T follicular helper cell (primary cell): ENCODE results near the gene MGRN1.

Source experiments
- DNase-seq: peaks from one replicate; pipeline ENCODE4 v3.0.0-alpha.2; 2020; ENCODE audit warnings: low read depth

The MGRN1 gene

DNA sequence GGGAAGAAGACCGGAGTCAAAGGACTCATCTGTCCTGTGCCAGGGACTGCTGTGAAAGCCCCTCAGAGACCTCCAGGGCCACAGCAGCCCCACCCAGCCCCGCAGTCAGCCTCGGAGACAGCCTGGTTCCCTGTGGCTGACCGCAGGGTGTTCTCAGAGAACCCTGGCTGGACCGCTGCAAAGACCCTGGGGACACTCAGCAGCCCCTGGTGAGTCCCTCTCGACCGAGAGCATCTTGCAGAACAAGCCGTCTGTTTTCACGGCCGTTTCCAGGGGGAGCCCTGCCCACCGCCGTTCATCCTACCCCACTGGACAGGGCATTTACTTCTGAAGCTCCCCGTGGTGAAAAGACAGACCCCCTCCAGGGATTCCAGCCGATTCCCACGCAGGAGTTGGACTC lies 20.2 kb upstream of the MGRN1 start:
- DNase-seq, result no peak

DNA sequence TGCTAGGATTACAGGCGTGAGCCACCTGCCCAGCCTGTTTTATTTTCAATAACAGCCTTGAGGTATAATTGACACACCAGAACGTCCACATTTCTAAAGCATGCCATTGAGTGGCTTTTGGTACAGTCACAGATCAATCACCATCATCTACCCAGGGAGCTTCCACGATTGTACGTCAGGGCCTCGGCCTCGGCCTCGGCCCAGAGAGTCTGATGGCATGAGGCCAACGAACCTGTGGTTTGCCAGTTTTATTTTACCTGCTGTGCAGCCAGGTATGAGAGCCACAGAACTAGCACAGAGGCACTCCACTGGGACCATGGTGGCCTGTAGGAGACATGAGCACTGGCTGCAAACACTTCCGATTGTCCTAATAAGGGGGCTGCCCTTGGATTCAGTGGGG lies 18.3 kb upstream of the MGRN1 start:
- no peak for DNase-seq

DNA sequence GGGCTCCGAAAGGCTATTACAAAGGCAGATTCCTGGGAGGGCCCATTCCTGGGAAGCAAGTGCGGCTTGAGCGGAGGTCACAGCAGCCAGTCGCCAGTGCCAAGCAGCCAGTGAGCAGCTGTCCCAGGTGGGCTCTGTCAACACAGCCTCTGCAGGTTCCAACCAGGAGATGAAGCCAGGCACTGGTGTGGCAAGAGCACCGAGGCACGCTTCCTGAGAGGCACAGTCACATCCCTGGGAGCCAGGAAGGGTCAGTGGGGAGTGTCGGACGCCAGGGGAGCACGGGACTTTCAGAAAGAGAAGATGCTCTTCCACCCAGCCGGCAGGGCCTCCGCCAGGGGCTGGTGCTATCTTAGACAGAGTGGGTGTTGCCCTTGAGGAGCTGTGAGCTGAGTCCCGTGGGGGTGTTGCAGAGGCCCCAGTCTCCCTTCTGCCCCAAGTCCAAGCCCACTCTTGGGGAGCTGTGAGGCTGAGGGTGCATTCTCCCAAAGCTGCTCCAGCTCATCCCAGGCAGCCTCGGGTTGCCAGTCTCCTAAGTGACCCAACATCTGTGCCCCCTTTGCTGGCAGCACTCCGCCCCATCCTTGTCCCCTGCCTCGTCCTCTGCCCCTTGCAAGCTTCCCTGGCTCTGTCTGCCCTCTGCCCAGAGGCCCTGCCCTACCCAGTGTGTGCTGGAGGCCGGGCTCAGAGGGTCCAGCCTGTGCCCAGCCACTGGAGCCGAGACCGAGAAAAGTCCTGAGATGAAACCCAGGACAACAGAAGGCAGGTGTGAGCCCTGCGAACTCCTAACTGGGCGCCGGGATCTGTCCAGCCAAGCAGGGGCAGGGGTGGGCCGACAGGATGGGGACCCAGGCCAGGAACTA lies 16.6 kb upstream of the MGRN1 start:
- DNase-seq, result no peak

DNA sequence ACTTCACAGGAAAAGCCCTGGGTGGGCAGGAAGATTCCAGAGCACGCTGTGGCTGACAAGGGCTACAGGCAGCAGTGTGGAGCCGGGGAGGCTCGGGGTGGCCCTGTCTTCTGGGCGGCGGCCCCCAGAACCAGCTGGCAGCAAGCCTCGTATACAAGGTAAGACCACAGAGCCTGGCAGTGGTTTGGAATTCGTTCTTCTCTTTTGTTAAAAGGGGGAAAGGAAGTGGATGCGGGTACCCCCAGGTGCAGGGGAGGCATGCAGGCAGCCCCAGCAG lies 16.0 kb upstream of the MGRN1 start:
- no peak for DNase-seq

DNA sequence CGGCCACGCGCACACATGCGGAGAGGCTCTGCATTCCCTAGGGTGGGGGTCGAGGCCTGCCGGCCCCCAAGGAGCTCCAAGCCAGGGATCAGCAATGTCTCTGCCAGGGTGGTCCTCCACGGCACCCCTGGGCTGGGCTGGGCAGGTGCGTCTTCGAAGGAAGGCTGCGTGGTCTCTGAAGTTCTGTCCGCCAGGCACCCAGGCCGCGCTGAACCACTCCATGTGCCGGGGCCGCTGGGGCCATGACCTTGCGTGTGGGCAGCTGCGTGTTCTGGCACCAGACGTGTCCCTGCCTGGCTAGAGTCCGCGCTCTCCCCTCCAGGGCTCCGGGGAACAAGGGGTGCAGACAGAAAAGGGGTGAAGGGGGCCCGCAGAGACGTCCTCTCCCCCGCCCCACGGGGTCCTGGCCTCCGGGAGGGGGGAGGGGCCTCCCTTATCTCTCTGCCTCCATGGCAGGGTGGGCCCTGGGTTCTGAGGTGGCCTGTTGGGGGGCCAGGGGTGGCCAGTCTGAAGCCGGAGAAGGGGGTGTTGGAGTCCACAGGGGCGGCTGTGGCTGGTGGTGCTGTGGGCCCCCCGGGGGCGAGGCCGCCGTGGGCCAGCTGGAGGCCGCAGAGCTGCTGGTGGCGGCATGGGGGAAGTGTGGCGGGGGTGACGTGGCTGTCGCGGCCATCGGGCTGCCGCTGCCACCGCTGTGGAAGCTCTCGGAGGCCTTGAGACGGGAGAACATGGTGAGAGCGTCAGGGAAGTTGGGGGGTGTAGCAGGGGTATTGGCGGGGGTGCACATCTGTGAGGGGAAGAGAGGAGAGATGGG lies 15.2 kb upstream of the MGRN1 start:
- no peak for DNase-seq

DNA sequence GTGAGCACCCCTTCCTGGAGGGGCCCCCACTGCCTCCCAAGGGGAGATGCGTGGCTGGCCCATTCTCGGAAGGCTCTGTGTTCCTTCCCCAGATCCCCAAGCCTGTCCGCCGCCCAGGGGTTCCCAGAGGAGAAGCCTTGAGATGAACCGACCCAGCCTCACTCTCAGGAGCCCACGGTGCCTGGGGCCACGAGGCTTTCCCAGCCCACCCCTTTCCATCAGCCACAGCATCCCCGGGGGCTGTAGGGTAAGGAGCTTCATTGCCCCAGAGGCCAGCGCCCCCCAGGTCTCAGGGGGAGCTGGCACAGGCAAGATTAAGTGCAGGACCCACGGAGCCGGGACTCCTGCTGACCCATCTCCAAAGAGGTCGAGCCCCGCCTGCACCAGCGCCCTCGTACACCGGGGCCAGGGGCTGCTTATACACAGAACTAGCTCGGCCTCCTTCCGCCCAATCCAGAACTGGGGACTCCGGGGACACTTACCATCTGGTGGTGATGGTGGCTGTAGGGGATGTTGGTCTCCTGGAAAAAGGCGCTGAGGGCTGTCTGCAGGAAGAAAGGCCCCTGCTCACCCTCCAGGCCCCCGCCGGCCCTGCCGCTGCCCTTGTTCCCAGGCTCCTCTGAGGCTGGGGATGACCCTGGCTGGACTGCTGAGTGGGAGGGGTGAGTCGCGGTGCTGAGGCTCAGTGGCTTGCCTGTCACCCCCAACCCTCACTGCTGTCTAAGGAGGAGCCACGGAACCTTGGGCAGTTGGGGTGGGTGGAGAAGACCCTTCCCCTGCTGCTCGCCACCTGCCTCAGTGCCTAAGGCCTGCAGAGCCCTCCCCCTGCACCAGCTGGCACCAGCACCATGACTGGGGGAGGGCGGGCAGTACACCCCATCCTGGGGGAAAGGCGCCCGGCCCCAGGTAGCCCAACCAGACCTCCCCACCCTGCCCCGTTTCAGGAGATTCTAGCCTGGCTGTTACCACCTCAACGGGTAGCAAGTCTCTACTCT lies 14.3 kb upstream of the MGRN1 start:
- DNase-seq, result no peak

DNA sequence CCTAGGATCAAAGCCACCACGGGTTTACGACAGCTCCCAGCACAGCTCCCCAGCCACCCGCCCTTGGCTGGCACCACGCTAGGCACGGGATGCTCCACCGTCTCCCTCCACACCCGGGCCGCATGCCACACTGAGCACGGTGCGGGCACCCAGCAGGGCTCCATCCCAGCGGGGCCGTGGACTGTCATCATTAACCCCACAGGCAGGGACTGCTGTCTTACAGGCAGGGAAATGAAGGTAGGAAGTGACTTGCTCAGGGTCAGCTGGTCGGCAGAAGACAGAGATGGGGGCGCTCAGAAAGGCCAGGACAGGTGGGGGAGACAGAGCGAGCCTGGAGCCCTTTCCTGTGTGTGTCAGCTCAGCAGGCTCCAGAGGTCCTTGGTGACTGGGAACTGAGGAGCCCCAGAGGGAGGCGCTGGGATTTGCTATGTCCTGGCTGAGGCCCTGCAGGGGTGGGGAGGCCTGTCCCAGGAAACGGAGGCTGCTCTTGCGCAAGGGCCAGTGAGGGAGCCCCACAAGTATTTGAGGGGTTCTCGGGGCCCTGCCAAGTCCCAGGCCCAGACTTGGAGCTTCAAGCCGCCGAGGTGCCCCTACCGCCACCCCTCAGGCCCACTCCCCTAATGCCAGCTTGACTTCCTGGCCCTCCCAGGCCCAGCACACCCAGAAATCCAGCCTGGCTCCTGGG lies 13.1 kb upstream of the MGRN1 start:
- DNase-seq, result no peak

DNA sequence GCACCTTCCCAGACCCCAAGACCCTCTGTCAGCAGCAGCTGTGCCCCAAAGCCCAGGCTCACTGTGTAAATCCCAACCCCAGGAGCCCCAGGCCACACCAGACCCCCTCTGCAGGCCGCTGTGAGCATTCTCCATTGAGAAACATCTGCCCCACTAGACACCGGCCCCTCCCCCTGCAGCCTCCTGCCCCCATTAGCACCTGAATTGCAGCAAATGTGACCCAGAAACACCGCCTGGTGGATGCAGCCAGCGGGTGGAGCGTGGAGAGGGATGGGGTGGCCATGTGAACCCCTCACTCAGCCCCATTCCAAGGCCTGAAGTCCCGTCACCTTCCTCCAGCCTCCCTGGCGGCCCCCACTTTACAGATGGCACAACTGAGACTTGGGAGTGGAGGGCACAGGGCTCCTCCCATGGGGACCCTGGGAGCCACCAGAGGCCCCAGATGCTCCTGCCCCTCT lies 12.1 kb upstream of the MGRN1 start:
- DNase-seq, result no peak

DNA sequence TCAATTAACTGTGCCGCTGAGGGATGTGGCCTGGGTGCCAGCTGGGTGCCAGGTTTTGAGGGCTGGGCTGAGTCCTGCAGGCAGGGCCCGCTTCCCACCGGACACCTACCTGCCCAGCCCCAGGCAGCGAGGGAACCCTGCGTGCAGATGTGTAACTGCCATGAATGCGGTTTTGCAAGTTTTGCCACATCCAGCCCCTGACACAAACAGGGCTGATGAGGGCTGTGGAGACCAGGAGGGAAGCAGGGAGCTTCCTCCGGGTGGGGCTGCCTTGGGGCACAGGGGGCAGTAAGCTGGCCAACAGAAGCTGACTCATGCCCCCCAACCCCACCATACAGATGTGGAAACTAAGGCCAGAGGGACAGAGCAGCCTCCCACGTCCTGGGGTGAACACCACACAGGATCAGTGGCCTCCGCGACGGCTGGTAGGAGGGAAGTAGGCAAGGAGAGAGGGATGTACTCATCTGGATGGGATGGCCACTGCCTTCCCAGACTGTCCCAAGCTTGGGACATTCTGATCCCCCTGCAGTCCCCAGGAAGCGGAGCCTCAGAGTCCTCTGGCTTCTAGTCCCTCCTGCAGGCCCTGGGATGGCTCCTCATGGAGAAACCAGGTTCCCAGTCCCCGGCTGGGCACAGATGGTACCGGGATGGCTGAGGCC lies 11.5 kb upstream of the MGRN1 start:
- no peak for DNase-seq

DNA sequence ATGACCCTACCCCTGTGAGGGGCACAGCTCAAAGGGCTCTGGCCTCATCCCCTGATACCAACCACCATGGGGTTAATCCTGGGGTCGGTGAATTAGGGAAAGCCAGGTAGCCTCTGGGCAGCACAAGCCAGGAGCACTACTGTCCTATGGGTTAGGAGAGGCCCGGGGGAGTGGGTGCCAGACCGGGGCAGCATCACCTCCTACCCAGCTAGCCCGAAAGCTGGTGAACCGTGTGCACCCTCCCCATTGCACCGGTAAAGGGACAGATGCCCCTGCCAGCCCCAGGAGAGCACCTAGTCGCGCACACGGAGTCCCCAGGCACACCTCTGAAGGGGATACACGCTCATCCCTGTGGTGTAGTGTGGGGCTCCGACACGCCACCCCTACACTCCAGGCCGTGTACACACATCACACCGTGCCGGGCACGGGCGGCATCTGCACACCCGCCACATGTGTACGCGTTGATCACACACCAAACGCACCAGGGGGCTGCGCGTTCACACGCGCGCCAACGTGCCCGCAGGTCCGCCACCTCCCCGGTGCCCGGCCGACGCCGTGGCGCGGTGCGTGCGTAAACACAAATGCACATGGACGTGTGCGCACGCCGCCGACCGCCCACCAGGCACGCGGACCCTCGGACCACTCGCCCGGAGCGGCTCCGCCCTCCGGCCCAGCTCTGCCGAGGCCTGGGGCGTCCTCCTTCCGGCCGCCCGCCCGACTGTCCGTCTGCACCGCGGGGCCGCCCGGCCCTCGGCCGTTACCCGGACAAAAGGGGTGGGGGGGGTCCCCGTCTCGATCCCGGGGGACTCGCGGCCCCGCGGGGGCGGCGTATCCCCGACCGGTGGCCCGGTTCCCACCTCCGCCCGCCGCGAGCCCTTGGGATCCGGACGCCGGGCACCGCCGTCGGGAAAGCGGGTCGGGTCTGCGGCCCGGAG lies 10.7 kb upstream of the MGRN1 start:
- peak; percentile 13 for DNase-seq

DNA sequence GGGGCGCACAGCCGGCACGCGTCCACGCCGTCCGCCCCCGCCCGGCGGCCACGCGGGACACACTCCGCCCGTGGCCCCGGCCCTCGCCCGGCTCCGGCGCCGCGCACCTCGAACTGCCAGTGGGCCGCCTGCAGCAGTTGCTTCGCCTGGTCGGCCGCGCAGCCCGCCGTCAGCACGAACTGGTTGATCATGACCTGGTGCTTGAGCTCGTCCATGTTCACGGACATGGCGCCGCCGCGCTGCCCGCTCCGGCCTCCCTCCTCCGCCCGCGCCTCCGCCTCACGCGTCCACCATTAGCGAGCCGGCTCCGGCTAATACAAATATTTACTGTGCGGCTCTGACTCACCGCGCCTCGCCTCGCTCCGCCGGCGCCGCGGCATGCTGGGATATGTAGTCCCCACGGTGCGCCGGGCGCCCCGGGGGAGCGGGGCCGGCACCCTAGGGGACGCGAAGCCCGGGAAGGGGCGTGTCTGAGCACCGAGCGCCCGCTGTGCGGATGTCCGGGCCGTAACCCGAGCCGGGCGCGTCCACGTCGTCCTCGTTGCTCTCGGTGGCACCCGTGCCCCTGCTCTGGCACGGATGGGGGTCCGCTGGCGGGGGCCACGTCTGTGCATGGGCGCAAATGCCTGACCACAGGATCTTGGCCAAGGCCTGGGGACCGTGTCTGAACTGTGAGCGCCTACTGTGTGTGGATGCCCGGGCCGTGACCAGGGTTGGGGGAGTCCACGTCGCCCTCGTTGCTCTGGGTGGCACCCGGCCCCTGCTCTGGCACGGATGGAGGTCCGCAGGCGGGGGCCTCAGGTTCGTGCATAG lies 9.8 kb upstream of the MGRN1 start, which contains the start of gene UBALD1:
TSS of gene UBALD1 (minus strand) at position 318 of the 813 bp plus-strand sequence. CDS start at position 227, 91 bp downstream.
- DNase-seq, result peak; percentile 64

DNA sequence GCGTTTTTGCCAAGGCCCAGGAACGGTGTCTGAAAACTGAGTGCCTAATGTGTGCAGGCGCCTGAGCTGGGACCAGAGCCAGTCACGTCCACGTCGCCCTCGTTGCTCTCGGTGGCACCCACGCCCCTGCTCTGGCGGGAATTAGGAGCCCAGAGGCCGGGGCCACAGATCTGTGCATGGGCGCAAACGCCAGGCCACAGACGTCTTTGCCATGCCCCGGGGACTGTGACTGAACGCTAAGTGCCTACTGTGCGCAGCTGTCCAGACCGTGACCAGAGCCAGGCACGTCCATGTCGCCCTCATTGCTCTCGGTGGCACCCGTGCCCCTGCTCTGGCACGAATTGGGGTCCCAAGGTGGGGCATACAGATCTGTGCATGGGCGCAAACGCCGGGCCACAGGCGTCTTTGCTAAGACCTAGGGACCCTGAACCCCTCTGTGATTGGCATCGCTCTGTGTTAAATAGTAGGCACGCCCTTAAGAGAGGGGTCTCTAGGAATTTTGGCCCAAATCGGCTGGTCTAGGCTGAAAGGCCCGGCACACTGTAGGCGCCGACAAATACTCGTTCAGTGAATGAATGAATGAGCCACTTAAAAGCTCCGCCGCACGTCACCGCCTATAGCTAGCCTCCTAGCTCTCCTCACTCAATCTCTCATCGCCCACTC lies 9.1 kb upstream of the MGRN1 start:
- no peak for DNase-seq

DNA sequence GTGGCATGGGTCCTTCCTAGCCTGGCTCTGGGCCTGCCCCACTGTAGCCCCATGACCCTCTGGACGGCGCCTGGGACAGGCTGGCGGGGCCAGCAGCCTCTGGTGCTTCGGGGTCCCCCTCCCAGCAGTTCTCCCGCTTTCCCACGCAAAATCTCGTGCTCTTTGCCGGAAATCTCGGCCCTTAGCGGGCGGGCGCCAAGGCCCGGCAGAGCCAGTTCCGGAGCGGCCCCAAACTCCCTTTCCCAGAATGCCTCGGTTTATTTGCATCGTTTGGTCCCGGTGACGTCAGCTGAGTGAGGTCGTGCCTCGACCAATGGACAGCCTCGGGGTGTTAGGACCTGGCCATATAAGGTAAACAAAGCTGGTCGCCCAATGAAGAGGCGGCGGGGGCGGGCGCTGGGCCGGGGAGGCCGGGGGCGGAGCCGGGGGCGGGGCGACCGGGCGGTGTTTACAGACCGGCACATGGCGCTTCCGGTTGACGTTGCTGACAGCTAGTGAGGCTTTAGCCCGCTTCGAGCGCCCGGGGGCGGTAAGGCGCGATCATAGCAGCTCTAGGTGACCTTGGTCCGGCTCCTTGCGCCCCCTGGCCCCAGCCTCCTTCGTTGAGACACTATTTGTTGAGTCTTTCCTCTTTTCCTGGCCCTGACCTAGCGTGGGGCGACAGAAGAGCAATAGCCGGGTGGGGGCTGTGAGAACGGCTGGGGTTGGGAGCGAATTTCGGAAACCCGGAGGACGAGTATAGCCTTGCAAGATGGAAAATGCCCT lies 8.4 kb upstream of the MGRN1 start:
- peak; percentile 99 for DNase-seq

DNA sequence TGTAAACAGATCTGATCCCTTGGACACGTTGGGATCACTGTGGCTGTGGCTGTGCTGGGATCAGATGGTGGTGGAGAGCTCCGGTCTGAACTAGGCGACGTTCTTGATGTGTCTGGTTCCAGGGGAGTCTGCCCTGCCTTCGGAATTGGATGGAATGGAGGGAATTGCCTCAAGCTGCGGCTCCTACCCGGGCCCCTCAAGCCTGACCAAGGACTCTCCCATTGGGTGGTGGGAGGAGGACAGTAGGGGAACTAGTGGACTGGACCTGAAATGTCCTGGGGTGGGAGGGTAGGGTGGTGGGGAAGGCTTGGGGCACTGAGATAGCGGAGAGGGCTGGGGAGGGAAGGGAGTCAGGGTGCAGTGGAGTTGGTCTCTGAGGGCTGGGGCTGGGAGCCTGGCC lies 6.7 kb upstream of the MGRN1 start:
- no peak for DNase-seq

DNA sequence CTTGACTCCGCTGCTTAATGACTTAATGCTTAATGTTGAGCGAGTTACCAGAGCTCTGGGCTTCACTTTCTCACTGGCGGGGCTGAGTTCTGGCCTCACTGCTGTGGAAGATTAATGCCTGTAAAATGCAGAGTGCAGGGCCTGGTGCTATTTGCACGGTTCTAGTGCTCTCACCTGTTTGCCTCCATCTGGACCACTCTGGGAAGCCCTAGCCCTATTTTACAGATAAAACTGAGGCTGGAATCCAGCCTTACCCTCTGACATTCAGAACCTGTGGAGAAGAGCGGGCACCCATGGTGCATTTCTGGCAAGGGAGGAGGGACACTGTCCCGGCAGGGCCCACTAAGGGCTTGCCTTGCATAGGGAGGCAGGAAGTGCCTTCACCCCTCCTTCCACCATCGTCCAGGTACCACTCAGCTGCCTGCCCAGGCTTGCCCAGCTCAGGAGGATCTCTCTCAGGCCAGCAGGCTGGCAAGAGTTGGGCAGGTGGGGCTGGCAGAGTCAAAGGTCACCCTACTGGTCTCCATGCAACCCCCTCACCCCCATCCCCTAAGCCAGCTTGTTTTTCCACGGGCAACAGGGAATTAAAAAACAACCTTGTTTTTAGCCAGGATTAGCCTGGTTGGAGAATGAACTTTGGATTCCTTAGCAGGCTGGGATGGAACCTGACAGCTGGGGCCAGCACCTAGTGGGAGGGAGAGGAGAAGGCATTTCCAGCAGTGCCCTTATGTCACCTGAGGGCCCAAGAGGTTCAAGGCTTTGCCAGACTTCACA lies 5.8 kb upstream of the MGRN1 start:
- no peak for DNase-seq

DNA sequence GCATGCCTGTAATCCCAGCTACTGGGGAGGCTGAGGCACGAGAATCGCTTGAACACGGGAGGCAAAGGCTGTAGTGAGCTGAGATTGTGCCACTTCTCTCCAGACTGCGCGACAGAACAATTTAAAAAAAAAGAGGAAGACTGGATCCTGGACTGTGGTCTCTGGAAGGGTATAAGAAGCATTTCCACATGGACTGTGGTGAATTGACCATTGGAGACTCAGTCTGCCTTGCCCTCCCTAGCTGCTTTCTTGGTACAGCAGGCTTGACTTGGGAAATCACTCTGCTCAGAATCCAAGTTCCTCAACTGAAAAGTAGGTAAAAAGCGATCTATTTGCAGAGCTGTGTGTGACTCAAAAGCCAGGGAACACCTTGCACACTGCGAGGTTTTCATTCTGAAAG lies 1.0 kb upstream of the MGRN1 start:
- no peak for DNase-seq
